Fibroblast of mammary gland (primary cell): ENCODE data around the gene GRB14.
"Not testable (repeated sequence)": the region's sequence is repeated elsewhere in the genome, so short reads cannot be mapped to it uniquely, and the experiment has no call there.

Experiments
- DNase-seq: peaks from one replicate; pipeline ENCODE4 v3.0.0-alpha.2; 2010; ENCODE audit warnings: low read depth
- H3K4me3 ChIP-seq: 2 replicates; pipeline ENCODE4 v1.5.1; 2011; ENCODE audit warnings: low read depth, mild to moderate bottlenecking, low read length, moderate library complexity; ENCODE audit not compliant: control insufficient read depth
- TF ChIP-seq, protein P1 (sequence below): conservative IDR thresholded peaks from 2 replicates; pipeline ENCODE4 v1.5.1; 2011; ENCODE audit warnings: low read depth, low read length, inconsistent platforms; ENCODE audit not compliant: control insufficient read depth, insufficient read depth

The GRB14 gene

DNA sequence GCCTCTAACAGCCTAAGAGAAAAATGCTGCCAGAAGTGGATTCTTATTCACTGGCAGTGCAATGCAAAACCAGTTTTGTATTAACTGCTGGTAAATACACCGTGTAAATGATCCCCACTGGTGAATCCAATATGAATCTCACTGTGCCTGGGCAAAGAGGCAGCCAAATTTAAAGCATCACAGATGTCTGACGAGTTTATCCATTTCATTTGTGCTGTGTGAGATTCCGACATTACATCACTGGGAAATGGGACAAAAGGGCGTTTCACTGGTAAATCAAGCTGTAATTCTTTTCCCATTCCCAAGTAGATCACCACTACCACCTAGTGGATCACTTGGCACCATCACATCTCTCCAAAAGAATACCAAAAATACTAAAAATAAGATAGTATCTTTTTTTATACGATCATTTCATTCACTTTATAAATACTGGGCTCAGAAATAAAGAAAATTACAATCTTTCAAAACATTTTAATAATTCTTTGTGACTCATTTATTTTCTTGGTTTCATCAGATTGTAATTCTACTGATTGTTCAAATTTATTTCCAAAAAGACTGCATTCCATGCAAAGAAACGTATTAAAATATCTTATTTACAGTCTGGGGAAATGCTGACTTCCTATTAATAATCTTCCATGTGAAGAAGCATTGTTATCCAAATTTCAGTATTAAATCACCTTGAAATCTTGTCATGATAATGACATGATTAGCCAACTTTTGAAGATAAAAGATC lies 125.6 kb downstream of the GRB14 start:
- peak; percentile 76 for DNase-seq
- TF ChIP-seq, protein P1, sequence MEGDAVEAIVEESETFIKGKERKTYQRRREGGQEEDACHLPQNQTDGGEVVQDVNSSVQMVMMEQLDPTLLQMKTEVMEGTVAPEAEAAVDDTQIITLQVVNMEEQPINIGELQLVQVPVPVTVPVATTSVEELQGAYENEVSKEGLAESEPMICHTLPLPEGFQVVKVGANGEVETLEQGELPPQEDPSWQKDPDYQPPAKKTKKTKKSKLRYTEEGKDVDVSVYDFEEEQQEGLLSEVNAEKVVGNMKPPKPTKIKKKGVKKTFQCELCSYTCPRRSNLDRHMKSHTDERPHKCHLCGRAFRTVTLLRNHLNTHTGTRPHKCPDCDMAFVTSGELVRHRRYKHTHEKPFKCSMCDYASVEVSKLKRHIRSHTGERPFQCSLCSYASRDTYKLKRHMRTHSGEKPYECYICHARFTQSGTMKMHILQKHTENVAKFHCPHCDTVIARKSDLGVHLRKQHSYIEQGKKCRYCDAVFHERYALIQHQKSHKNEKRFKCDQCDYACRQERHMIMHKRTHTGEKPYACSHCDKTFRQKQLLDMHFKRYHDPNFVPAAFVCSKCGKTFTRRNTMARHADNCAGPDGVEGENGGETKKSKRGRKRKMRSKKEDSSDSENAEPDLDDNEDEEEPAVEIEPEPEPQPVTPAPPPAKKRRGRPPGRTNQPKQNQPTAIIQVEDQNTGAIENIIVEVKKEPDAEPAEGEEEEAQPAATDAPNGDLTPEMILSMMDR, result peak; percentile 70
- H3K4me3 ChIP-seq, result no peak overlapping the region

GRCh38 chr2:164485541-164485940 lies 135.7 kb downstream of the GRB14 start:
- TF ChIP-seq, protein P1, result no peak
- H3K4me3 ChIP-seq, result no peak overlapping the region
- no peak for DNase-seq

DNA sequence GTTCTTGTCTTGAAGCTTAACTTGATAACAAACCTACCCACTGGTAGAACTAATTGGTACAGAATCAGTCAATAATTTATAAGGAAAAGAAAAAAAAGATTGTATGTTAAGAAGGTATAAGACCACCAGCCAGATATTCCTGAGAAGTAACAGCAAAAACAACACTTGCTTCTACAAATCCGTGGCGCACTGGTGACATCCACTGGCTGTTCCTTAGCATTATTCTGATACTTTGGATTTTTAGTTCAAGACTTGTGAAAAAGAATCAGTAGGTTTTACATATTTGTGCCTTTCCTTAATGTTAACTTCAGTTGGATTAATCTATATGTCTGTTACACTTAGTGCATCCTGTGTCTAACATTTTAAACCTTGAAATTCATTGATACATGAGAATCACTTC lies 141.8 kb downstream of the GRB14 start:
- TF ChIP-seq, protein P1, result peak; percentile 32
- peak; percentile 40 for DNase-seq
- H3K4me3 ChIP-seq, result no peak overlapping the region

DNA sequence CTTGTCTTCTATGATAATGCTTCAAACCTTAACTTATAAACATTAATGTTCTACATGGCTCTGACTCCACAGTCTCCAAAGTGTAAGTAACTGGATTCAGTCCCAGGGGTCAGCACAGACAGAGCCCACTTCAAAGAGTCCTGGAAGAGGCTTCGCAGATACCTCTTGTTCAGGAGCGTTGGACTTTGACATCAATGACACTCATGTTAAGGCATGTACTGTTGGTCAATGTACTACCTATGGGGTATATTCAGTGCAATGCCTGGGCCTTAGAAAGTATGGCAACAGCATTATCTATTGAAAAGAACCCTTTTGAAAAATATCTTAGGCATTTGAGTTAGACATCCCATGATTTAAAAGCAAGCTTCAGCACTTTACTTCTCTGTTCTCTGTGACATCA lies 143.1 kb downstream of the GRB14 start:
- no peak overlapping the region for H3K4me3 ChIP-seq
- no peak for DNase-seq
- TF ChIP-seq, protein P1, result no peak

- TF ChIP-seq, protein P1, result no peak
- DNase-seq, result no peak
- H3K4me3 ChIP-seq, result no peak overlapping the region
Measured at GRCh38 chr2:164474873-164475272, 146.4 kb downstream of the GRB14 start.

DNA sequence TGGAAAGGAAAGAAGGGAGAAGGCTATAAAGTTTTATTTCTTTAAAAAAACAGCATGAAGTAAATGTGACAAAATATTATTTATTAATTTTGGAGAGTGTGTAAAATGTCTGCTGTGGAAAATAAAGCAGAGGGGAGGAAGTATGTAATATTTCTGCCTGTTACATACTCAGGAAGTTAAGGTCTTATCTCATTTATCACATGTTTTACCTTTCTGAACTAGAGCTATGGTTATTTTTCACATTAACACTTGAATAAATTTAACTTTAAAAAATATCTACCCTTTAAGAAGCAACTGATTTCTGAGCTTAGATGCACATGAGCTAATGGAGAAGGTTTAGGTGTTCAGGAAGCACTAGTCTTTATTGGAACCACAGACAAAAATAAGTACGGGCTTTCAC lies 148.3 kb downstream of the GRB14 start:
- H3K4me3 ChIP-seq, result no peak overlapping the region
- TF ChIP-seq, protein P1, result no peak
- no peak for DNase-seq

- DNase-seq, H3K4me3 ChIP-seq: not testable (repeated sequence)
Measured at GRCh38 chr2:164465047-164465446, 156.2 kb downstream of the GRB14 start.
